Raji (cell line): ENCODE measurements around the gene PKNOX2.

Experiments
- POLR2A ChIP-seq: IDR thresholded peaks from 2 replicates; pipeline ENCODE4 v1.6.1; 2011; ENCODE audit warnings: low read depth, low read length, control low read depth; ENCODE audit not compliant: insufficient read depth

PKNOX2 gene

DNA sequence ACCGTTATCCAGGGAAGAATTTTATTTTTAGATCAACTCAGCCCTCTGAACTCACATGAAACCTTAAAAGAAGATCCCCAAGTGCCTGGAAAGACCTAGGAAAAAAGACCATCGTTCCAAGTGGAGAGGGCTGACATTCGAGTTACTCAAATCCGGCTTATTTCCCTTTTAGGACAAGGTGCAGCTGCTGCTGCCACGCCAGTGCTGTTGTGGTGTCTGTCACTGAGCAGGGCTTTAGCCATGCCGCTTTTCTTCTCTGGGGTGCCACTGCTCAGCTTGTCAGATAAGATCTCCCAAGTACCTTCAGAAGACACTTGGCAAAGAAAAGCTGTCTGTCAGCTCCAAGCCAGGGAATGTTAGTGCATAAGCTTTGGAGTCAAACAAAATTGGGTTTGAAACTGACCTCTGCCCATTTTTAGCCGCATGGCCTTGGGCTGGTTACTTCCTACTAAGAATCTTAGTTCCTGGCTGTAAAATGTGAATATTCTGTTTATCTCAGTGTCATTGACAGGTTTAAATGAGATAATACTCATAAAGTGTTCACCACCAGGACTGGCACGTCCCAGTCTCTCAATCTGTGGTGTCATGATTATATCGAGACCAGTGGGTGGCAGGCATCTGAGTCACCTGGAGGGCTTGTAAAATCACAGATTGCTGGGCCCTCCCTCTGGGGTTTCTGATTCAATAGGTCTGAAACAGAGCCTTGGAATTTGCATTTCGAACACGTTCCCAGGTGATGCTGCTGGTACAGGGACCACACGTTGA is 117.5 kb downstream of the PKNOX2 start:
- no peak for TF ChIP-seq POLR2A

DNA sequence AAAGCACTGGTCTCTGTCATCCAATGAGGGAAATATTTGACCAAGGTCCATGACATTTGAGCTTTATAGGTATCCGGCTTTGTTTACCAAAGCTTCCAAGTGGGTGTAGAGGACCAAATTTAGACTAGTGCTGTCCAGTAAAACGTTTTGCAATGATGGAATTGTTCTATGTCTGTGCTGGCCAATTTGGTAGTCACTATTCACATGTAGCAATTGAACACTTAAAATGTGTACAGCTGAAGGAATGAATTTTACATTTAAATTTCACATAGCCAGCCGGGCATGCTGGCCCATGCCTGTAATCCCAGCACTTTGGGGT is 118.0 kb downstream of the PKNOX2 start:
- TF ChIP-seq POLR2A = no peak

GRCh38 chr11:125284245-125284850 is 119.8 kb downstream of the PKNOX2 start:
- TF ChIP-seq POLR2A = no peak

DNA sequence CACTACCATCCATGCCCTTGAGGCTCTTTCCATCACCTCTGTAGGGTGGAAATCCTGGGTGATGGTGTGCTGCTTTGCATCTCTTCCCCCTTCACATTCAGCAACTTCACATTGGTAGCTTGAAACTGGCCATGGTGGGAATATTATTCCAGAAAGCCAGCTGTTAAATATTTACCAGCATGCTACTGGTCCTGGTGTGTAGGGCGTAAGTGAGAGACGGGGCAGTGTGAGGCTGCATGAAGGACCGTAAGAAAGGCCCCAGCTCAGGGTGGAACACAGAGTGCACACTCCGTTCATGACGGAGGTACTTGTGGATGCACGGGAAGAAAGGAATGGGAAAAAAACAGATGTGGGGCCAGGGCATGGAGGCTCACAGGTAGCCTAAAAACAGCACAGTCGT is 121.3 kb downstream of the PKNOX2 start:
- TF ChIP-seq POLR2A = no peak

DNA sequence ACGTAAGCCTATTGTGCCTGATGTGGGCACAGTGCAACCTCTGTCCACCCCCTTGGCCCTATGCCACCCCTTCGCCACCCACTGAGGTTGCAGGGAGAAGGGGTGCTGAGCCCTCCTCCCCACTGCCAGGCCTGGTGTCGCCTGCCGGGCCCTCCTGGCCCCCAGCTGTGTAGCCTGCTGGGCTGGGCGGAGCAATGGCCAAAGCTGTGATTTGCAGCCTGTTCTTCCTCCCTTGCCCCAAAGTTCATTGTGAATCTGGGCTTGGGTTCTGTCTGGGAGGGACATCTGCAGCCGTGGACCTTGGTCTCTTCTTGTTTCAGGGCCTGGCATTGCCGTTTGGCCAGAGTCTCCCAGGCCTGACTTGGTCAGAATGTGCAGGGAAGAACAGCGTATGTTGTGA is 121.9 kb downstream of the PKNOX2 start:
- no peak for TF ChIP-seq POLR2A

GRCh38 chr11:125287491-125288210 is 123.1 kb downstream of the PKNOX2 start:
- no peak for TF ChIP-seq POLR2A

- no peak for TF ChIP-seq POLR2A
Measured at GRCh38 chr11:125289419-125290098, 125.0 kb downstream of the PKNOX2 start.

DNA sequence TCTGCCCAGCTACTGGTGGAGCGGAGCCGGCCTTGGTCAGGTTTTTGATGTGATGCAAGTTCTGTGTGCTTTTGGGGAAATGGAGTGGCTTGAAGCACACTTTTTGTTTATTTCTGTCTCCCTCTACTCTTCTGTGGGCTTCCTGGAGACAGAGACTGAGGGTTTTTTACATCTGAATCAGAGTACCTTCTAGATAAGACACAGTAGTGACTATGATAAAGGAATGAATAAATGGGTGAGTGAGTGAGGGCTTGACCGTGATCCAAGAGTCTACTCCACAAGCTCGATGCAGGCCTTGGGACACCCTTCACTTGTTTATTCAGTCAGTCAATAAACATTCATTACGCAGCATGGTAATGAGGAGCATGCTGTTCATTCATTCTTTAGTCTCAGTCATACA is 125.7 kb downstream of the PKNOX2 start:
- TF ChIP-seq POLR2A = no peak

DNA sequence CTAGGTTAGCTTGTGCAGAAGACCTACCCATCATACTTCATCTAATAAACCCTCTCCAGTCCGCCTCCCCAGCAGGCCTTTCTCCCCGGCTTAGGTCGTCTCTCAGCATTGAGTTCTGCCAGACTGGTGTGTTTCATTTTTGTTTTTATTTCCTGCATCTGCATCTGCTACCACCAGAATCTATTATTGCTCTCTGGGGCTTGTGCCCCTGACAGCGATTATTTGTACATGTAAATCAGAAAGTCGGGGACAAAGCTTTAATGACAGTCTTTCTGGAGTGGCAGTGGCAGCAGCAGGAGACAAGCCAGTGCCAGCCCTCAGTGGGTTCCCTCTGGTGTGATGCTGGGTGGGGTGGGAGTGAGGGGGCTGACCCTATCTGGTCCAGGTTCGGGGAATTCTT is 127.5 kb downstream of the PKNOX2 start:
- no peak for TF ChIP-seq POLR2A

DNA sequence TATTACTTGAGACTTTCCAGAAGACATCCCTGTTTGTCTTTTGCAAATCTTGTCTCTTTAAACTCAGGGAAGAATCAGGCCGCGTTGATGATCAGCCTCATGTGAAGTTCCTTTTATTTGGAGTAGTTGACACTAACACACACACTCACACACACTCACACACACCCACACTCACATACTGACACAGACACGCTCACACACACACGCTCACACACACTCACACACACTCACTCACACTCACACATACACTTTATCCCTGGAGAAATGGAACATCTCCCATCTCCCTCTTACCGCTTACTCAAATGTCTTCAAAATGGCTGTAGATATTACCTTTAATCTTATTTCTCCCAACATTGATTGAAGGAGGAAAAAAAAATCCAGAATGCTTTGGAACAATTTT is 129.0 kb downstream of the PKNOX2 start:
- TF ChIP-seq POLR2A = no peak

DNA sequence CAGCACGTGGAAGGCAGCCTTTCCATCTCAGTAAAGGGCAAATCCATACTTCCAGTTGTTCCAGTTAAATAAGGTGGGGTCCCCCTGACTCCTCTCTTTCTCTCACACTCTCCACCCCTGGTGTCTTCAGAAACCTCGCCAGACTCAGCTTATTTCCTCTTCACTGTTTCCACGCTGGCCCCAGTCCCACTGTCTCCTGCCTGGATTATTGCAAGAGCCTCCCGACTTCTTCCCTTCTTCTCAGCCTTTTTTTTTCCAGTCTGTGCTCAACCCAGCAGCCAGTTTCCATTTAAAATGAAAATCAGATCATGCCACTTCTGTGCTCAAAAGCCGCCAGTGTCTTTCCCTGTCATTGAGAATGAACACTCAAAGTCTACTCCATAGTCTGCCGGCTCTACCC is 131.4 kb downstream of the PKNOX2 start:
- no peak for TF ChIP-seq POLR2A

GRCh38 chr11:125297346-125297915 is 132.9 kb downstream of the PKNOX2 start:
- no peak for TF ChIP-seq POLR2A

- no peak for TF ChIP-seq POLR2A
Measured at GRCh38 chr11:125299061-125299615, 134.6 kb downstream of the PKNOX2 start.

DNA sequence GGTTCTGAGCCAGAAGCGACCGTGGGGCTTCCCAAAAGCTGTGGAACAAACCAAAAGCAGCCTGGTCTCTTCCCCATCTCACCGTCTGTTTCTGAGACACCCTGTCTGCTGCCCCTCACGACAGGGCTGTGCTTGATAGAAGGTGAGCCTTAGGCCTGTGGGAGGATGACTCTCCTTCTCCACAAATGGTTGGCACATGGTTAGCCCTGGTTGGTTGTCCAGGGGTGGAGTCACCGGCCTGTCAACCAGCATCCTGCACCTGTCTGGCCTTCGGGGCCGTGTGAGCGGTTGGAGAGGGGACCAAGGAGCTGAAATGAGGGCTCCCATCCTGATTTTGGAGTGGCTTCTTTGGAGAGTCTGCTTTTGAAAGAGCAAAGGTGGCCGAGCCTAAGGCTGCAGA is 135.3 kb downstream of the PKNOX2 start:
- TF ChIP-seq POLR2A = no peak

- no peak for TF ChIP-seq POLR2A
Measured at GRCh38 chr11:125300791-125301218, 136.3 kb downstream of the PKNOX2 start.

- no peak for TF ChIP-seq POLR2A
Measured at GRCh38 chr11:125301346-125301745, 136.8 kb downstream of the PKNOX2 start.

DNA sequence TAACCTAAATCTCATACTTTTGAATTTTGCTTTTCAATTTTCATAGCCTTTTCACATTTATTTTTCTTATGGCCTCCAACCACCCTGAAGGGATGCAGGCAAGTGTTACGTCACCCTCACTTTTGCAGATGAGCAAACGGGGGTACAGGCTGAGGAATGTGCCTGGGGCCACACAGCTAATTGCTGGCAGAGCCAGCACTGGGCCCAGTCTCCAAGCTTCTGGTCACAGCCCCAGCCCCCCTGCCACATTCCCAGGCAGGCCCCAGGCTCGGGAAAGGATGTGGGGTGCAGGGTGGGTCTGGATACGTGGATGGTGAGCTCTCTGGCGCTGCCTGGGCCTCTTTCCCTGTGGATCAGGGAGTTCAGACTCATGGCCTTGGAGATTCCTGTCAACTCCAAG is 138.6 kb downstream of the PKNOX2 start:
- no peak for TF ChIP-seq POLR2A
